MM.1S (cell line): Measurements from ENCODE around the gene KCNC3.

Experiments
- EZH2 ChIP-seq: fragments of 300-600 bp; sonication (generic); optimal IDR thresholded peaks from 2 replicates; pipeline ENCODE3; 2017; ENCODE audit warnings: low read depth, mild to moderate bottlenecking, antibody characterized with exemption, low read length, mixed read lengths
- TF ChIP-seq, protein P1 (sequence below): fragments of 300-600 bp; sonication (generic); IDR thresholded peaks from 2 replicates; pipeline ENCODE4 v1.5.1; 2016; ENCODE audit warnings: antibody characterized with exemption, low read length, mixed read lengths

DNA sequence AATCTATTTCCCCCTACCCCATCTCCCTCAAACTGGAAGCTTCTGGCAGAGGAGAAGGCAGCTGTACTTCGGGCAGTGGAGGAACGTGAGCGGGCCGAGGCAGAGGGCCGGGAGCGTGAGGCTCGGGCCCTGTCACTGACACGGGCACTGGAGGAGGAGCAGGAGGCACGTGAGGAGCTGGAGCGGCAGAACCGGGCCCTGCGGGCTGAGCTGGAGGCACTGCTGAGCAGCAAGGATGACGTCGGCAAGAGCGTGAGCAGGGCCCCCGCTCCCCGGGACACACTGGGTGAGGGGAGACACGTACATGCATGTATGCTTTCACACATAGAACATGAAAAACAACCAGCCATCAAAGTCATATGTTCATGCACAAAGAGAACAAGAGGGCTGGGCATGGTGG is 42.7 kb downstream of the KCNC3 start:
- TF ChIP-seq, protein P1, sequence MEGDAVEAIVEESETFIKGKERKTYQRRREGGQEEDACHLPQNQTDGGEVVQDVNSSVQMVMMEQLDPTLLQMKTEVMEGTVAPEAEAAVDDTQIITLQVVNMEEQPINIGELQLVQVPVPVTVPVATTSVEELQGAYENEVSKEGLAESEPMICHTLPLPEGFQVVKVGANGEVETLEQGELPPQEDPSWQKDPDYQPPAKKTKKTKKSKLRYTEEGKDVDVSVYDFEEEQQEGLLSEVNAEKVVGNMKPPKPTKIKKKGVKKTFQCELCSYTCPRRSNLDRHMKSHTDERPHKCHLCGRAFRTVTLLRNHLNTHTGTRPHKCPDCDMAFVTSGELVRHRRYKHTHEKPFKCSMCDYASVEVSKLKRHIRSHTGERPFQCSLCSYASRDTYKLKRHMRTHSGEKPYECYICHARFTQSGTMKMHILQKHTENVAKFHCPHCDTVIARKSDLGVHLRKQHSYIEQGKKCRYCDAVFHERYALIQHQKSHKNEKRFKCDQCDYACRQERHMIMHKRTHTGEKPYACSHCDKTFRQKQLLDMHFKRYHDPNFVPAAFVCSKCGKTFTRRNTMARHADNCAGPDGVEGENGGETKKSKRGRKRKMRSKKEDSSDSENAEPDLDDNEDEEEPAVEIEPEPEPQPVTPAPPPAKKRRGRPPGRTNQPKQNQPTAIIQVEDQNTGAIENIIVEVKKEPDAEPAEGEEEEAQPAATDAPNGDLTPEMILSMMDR: no peak
- TF ChIP-seq EZH2: no peak
